ENCODE measurements around the gene EFCAB12. TPM values are rescaled to one million over a fixed set of nuclear protein-coding genes. Genes with fewer than 3 reads are reported as not detected.

Gene EFCAB12
- total and polyA plus RNA-seq, 2 of the 4 experiments (the other 2 are of a cell fraction) = under 0.01 to 0.17 TPM

GRCh38 chr3:129460572-129460971 is 32.1 kb upstream of the EFCAB12 start:
- no peak for ATAC-seq (ENCODE audit: low read depth)
- 0 out of 2 replicates have a peak, but pooled peaks cover 5% of the 10 kb centered on the region for H4K20me1 ChIP-seq (ENCODE audit: insufficient read depth, low read length)
- H4K91ac ChIP-seq (ENCODE audit: insufficient read depth, low read depth, low read length) = no peak overlapping the region
- peaks cover 24% of the 10 kb centered on the region for H3K9me1 ChIP-seq (ENCODE audit: insufficient read depth, low read length)
- no peak for DNase-seq
- H2BK20ac ChIP-seq (ENCODE audit: low read depth, low read length) = no peak overlapping the region
- H3K9ac ChIP-seq (ENCODE audit: low read depth, low read length) = no peak overlapping the region
- H3K27me3 ChIP-seq (ENCODE audit: control insufficient read depth, insufficient read depth, low read length) = no peaks in the 10 kb centered on the region
- ChIA-PET POLR2A (ENCODE audit: unreplicated experiment) (no interaction called here), CTCF (no interaction called here)
- intact Hi-C loops (cut with micrococcal nuclease) (no loop called here), dilution Hi-C loops (cut with HindIII; ENCODE audit: low sequenced_read_pairs, unreplicated experiment) (no loop called here), in situ Hi-C loops (cut with MboI; ENCODE audit: low sequenced_read_pairs) (no loop called here)
- peak overlapping the region; percentile 40; the same call in 1 of the 2 replicates for H3K4me2 ChIP-seq (ENCODE audit: low read depth, low read length)
- H3K36me3 ChIP-seq (ENCODE audit: control insufficient read depth, insufficient read depth, low read length) = peaks cover 6% of the 10 kb centered on the region
- BruUV-seq (replicated peaks) = no TSS peak
- H3K18ac ChIP-seq (ENCODE audit: low read depth, low read length) = 0 out of 2 replicates have a peak overlapping the region, but pooled peaks have one; percentile 48
- H3K9me3 ChIP-seq (ENCODE audit: control insufficient read depth, insufficient read depth, low read length) = no peaks in the 10 kb centered on the region
- H2AK5ac ChIP-seq (ENCODE audit: low read depth, low read length) = peak overlapping the region; percentile 14; the same call in 1 of the 2 replicates
- H2AK9ac ChIP-seq (replicated peaks; ENCODE audit: low read depth, low read length, poor library complexity) = no peak overlapping the region
- H3K4me3 ChIP-seq (ENCODE audit: insufficient read depth, low read depth, low read length) = no peak overlapping the region
- H2BK15ac ChIP-seq (ENCODE audit: low read depth, low read length) = no peak overlapping the region
- peaks cover 5 to 17% of the 10 kb centered on the region in 2 experiments; a peak in 2 of 4 replicates for H3K79me1 ChIP-seq (ENCODE audit: low read depth in 1 of 2, low read length in 2 of 2)
- no peak for TF ChIP-seq CEBPB (IDR thresholded peaks at IDR 0.05; ENCODE audit: low read depth, low read length)
- no peak for TF ChIP-seq RAD21 (IDR thresholded peaks at IDR 0.05; ENCODE audit: low read length)
- no peak for TF ChIP-seq POLR2A (IDR thresholded peaks at IDR 0.05; ENCODE audit: low read depth, low read length)
- no peak for TF ChIP-seq USF2 (IDR thresholded peaks at IDR 0.05; ENCODE audit: low read depth, low read length)
- no peak for TF ChIP-seq ELK1 (IDR thresholded peaks at IDR 0.05; ENCODE audit: borderline replicate concordance, low read depth, low read length)
- TF ChIP-seq NFE2L2 (IDR thresholded peaks at IDR 0.05; ENCODE audit: low read depth, low read length) = no peak
- no peak for TF ChIP-seq RCOR1 (IDR thresholded peaks at IDR 0.05; ENCODE audit: insufficient replicate concordance, low read length)
- no peak for TF ChIP-seq MAFK (IDR thresholded peaks at IDR 0.05; ENCODE audit: low read depth, low read length)
- TF ChIP-seq MAZ (IDR thresholded peaks at IDR 0.05; ENCODE audit: borderline replicate concordance, low read depth, low read length) = no peak
- no peak for TF ChIP-seq BHLHE40 (IDR thresholded peaks at IDR 0.05; ENCODE audit: low read depth, low read length)
- no peak for TF ChIP-seq CHD1 (IDR thresholded peaks at IDR 0.05; ENCODE audit: low read depth, low read length)
- no peak for TF ChIP-seq RFX5 (IDR thresholded peaks at IDR 0.05; ENCODE audit: low read depth, low read length)
- no peak for TF ChIP-seq SMC3 (IDR thresholded peaks at IDR 0.05; ENCODE audit: low read depth, low read length)
- TF ChIP-seq CTCF (conservative IDR thresholded peaks at IDR 0.05; ENCODE audit: low read depth, low read length) = no peak
- TF ChIP-seq FOS (IDR thresholded peaks at IDR 0.05; ENCODE audit: low read depth, low read length) = no peak
- no peak for TF ChIP-seq MXI1 (IDR thresholded peaks at IDR 0.05; ENCODE audit: borderline replicate concordance, low read depth, low read length)
- WGBS, 2 experiments (ENCODE audit: extremely low coverage in 2 of 2, insufficient read length in 1 of 2) = no CpG with 5 or more reads among the region's 2 CpGs
- H2BK5ac ChIP-seq (ENCODE audit: low read depth, low read length, poor library complexity, severe bottlenecking) = peak overlapping the region; percentile 11
- H3K23ac ChIP-seq (ENCODE audit: low read depth, low read length) = no peak overlapping the region
- H4K8ac ChIP-seq (ENCODE audit: low read depth in 2 of 2, low read length in 2 of 2) = no peak overlapping the region
- H3K14ac ChIP-seq (replicated peaks; ENCODE audit: low read depth, low read length) = peak overlapping the region; percentile 50
- peak overlapping the region; percentile 38 for H3K4ac ChIP-seq (ENCODE audit: low read depth, low read length)
- H2BK120ac ChIP-seq (ENCODE audit: low read depth, low read length) = no peak overlapping the region
- H3K27ac ChIP-seq (ENCODE audit: insufficient read depth, low read length) = no peak overlapping the region
- H2AFZ ChIP-seq (replicated peaks; ENCODE audit: low read length, poor library complexity) = no peak overlapping the region
- H4K5ac ChIP-seq (ENCODE audit: low read depth, low read length) = no peak overlapping the region
- peaks cover 11% of the 10 kb centered on the region for H3K4me1 ChIP-seq (ENCODE audit: control insufficient read depth, insufficient read depth, low read length)
- no peak overlapping the region for H3K56ac ChIP-seq (ENCODE audit: extremely low read depth, insufficient read depth, low read length)
